Panc1 (cell line): ENCODE measurements around the gene ALK.

Source experiments
- CTCF ChIP-seq: fragments of 450-650 bp; IDR thresholded peaks from 2 replicates; pipeline ENCODE4 v1.5.1; 2017; ENCODE audit warnings: mild to moderate bottlenecking
- POLR2AphosphoS5 ChIP-seq: IDR thresholded peaks from 2 replicates; pipeline ENCODE4 v1.6.1; 2012; ENCODE audit warnings: mild to moderate bottlenecking, low read depth, low read length, moderate library complexity
- REST ChIP-seq, 2 experiments: IDR thresholded peaks; 2 replicates each; pipeline ENCODE4 v1.6.1; 2011 to 2012; ENCODE audit warnings: low read depth in 2 of 2, control low read depth in 1 of 2, low read length in 1 of 2, mild to moderate bottlenecking in 1 of 2, moderate library complexity in 1 of 2; ENCODE audit not compliant: insufficient read depth in 1 of 2

GRCh38 chr2:29952973-29953372 is 31.6 kb upstream of the ALK start:
- TF ChIP-seq REST (IDR thresholded peaks at IDR 0.05; ENCODE audit: insufficient read depth in 1 of 2, low read depth in 2 of 2, low read length in 1 of 2) (no peak), POLR2AphosphoS5 (no peak), CTCF (no peak)
